22Rv1 (cell line): Measurements from ENCODE around the gene HPSE2.

Source experiments
- CTCF ChIP-seq: fragments of 450-650 bp; IDR thresholded peaks from 2 replicates; pipeline ENCODE4 v1.5.1; 2017; ENCODE audit warnings: mild to moderate bottlenecking
- ZFX ChIP-seq: fragments of 450-650 bp; IDR thresholded peaks from 2 replicates; pipeline ENCODE4 v1.6.1; 2017; ENCODE audit warnings: antibody characterized with exemption, borderline replicate concordance

DNA sequence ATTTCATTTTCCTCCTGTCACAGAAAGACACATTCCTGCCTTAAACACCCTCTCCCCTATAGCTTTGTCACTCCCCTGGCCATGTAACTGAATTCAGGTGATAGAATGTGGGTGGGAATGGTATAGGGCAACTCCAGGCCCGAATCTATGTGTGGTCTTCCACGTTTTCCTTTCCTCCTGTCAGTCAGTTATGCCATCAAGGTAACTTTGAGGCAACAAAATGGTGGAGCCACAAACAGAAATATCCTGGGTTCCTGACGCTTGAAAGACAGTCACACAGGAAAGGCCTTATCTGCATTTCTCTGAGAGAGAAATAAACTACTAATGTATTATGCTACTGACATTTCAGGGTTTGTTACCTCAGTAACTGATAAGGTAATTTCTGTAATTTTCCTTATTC lies 326.8 kb downstream of the HPSE2 start:
- no peak for TF ChIP-seq CTCF
- TF ChIP-seq ZFX = no peak
